GM13976 (cell line): ENCODE measurements around the gene SINHCAF.

Experiments used
- DNase-seq: peaks from one replicate; pipeline ENCODE4 v3.0.0; 2012; ENCODE audit warnings: low spot score
- in situ Hi-C: fragments of 300-500 bp; cut with MboI; formaldehyde crosslinking; loops from one replicate; pipeline ENCODE4 v1.12.0; 2022; ENCODE audit warnings: low sequenced_read_pairs, mixed read lengths, inconsistent platforms; ENCODE audit not compliant: unreplicated experiment
- TF ChIP-seq, protein P1 (sequence below): IDR thresholded peaks from 2 replicates; pipeline ENCODE4 v1.5.1; 2012; ENCODE audit warnings: borderline replicate concordance, mild to moderate bottlenecking; ENCODE audit not compliant: insufficient read depth; ENCODE audit errors: extremely low read depth, missing control alignments, control extremely low read depth

Gene SINHCAF

GRCh38 chr12:31331242-31331641 is 5.3 kb upstream of the SINHCAF start:
- TF ChIP-seq, protein P1, sequence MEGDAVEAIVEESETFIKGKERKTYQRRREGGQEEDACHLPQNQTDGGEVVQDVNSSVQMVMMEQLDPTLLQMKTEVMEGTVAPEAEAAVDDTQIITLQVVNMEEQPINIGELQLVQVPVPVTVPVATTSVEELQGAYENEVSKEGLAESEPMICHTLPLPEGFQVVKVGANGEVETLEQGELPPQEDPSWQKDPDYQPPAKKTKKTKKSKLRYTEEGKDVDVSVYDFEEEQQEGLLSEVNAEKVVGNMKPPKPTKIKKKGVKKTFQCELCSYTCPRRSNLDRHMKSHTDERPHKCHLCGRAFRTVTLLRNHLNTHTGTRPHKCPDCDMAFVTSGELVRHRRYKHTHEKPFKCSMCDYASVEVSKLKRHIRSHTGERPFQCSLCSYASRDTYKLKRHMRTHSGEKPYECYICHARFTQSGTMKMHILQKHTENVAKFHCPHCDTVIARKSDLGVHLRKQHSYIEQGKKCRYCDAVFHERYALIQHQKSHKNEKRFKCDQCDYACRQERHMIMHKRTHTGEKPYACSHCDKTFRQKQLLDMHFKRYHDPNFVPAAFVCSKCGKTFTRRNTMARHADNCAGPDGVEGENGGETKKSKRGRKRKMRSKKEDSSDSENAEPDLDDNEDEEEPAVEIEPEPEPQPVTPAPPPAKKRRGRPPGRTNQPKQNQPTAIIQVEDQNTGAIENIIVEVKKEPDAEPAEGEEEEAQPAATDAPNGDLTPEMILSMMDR: no peak
- in situ Hi-C loops: no loop called here

GRCh38 chr12:31326736-31327659 is 1.0 kb upstream of the SINHCAF start:
- in situ Hi-C loops: no loop called here
- TF ChIP-seq, protein P1: no peak
- DNase-seq: no peak

More at GRCh38 chr12:31331242-31331641, 5.3 kb upstream of the SINHCAF start:
- no peak for DNase-seq

GRCh38 chr12:31325524-31325875 is 450 bp downstream of the SINHCAF start:
- in situ Hi-C loops: no loop called here
- TF ChIP-seq, protein P1: no peak
- peak; percentile 36 for DNase-seq

DNA sequence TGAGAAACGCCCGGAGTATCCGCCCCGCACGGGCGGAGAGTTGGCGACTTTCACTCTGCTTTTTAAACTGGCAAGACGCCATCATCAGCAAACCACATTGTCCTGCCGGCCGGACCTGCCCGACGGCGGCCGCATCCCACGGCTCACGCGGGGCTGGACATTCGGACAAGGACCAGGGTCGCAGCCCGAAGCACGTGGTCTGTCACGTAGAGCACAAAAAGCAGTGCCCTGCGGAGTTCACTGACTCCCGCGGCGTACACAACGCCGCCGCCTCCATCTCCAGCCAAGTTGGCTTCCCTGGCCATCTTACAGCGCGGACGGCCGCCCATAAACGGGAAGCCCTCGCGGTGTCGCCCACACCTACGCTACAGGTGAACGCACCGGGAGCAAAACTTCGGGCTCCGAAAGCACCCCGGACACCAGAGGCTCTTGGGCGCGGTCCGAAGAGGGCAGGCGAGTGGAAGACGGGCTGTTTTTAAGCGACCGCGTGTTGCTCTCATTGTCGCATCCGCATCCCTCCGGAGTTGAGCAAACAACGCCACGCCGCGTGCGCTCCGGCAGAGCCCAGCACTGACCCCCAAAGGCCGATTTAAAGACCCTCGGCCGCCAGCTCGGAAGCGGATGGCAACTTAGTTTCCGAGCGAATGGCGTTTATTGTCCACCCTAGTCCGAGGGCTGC is 966 bp downstream of the SINHCAF start:
- DNase-seq: peak; percentile 52
- TF ChIP-seq, protein P1: no peak
- in situ Hi-C loops: no loop called here

- peak; percentile 75 for DNase-seq
- in situ Hi-C loops: no loop called here
- TF ChIP-seq, protein P1: no peak
Observed at GRCh38 chr12:31324116-31324844, 1.7 kb downstream of the SINHCAF start.

GRCh38 chr12:31323391-31324115 is 2.4 kb downstream of the SINHCAF start:
- TF ChIP-seq, protein P1: no peak
- peak; percentile 57 for DNase-seq
- in situ Hi-C loops: no loop called here
